ENCODE results near the gene DEDD2. TPM values are rescaled to one million over a fixed set of nuclear protein-coding genes. Genes with fewer than 3 reads are reported as not detected.
"Not testable (repeated sequence)": the region's sequence is repeated elsewhere in the genome, so short reads cannot be mapped to it uniquely, and the experiment has no call there.

DEDD2 gene, protein sequence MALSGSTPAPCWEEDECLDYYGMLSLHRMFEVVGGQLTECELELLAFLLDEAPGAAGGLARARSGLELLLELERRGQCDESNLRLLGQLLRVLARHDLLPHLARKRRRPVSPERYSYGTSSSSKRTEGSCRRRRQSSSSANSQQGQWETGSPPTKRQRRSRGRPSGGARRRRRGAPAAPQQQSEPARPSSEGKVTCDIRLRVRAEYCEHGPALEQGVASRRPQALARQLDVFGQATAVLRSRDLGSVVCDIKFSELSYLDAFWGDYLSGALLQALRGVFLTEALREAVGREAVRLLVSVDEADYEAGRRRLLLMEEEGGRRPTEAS
- total RNA-seq: 10 to 100 TPM; 35.8 to 40.7 TPM

DNA sequence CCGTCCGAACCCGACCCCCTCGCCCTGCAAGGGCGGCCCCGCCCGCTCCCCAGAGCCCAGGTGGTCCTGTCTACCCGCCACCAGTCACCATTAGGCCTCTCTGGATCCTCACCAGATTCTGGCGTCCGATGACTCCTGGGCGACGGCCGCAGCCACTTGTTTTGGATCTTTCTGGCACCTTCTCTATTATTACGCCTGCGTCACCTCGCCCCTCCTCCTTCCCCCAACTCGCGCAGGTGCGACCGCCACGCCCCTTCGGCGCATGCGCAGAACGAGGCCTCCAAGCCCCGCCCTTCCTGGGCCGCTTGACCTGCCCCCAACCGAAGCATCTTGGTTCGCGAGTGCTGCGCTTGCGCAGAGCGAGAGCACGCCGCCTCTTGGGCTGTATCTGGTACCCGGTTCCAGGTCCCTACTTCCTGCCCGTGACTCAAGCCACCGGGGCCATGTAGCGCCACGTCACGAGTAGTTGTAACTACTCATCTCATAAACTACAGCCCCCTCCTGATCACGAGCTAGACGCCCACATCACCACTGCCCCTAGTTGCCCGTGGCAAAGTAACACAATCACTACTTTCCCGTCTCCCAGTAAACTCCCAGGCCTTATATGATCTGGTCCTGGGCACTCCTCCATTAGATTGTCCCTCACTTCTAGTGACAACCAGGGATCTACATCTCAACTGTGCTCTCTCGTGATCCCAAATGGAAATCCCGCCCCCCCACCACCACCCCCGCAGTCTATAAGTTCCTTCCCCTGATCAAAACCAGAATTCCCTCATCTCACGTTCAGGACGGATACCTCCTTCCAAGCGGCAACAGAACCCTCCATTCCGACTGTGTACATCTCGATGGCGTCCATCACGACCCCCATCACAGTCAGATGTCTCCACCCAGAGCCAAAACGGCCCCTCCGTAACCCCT is at the start of gene DEDD2:
Gene DEDD2, minus strand, starts transcription at position 158 of the 918 bp plus-strand sequence. CDS start 670 bp downstream, outside the sequence.
- Mint-ChIP-seq H3K27me3 (no peaks in the 10 kb centered on the region), H3K4me1 (peaks cover 83% of the 10 kb centered on the region), H3K27ac (peak within 1 kb of the TSS; percentile 94), H3K36me3 (peaks cover 30% of the 10 kb centered on the region), H3K9me3 (ENCODE audit: low read depth) (no peaks in the 10 kb centered on the region), H3K4me3 (peak within 1 kb of the TSS; percentile 81)
- peak; percentile 82 for ATAC-seq
- CTCF ChIA-PET: interaction anchor here (1.0 to 4.7 kb wide), 10 partner anchors 17 to 107 kb away, joined by 3 to 39 read pairs (median 6); partner anchors contain the start of genes GSK3A and POU2F2
- DNase-seq: peak; percentile 100

DNA sequence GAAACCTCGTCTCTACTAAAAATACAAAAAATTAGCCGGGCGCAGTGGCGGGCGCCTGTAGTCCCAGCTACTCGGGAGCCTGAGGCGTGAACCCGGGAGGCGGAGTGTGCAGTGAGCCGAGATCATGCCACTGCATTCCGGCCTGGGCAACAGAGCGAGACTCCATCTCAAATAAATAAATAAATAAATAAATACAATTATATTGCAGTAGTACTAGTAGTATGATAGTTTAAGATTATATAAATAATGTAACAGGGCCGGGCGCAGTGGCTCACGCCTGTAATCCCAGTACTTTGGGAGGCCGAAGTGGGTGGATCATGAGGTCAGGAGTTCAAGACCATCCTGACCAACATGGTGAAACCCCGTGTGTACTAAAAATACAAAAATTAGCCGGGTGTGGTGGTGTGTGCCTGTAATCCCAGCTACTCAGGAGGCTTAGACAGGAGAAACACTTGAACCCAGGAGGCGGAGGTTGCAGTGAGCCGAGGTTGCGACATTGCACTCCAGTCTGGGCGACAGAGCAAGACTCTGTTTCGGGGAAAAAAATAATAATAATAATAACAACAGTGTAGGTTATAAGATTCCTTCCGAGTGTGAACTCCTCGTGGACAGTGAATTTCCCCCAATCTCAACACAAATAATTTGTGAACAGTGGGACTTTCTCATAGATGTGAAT is 49.6 kb upstream of the DEDD2 start:
- H3K4me1 Mint-ChIP-seq: peaks cover 32% of the 10 kb centered on the region
- not testable (repeated sequence) for H3K27ac Mint-ChIP-seq; H3K9me3 Mint-ChIP-seq (ENCODE audit: low read depth); H3K4me3 Mint-ChIP-seq; ATAC-seq; DNase-seq; H3K27me3 Mint-ChIP-seq; H3K36me3 Mint-ChIP-seq
- CTCF ChIA-PET: interaction anchor here (1.2 to 2.2 kb wide), 3 partner anchors 12 to 22 kb away, joined by 3 to 10 read pairs (median 6); no protein-coding TSS in a partner anchor

DNA sequence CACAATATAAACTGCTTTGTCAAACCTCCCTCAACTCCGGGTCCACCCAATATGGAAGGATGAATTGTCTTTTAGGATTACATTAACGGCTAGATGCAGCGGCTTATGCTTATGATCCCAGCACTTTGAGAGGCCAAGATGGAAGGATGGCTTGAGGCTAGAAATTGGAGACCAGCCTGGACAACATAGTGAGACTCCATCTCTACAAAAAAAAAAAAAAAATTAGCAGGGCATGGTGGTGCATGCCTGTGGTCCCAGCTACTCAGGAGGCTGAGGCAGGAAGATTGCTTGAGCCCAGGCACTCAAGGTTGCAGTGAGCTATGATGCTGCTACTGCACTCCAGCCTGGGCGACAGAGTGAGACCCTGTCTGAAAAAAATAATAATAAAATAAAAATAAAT is 48.6 kb upstream of the DEDD2 start:
- CTCF ChIA-PET: interaction anchor here (1.2 to 2.2 kb wide), 3 partner anchors 13 to 21 kb away, joined by 3 to 10 read pairs (median 6); no protein-coding TSS in a partner anchor
- H3K36me3 Mint-ChIP-seq; H3K27ac Mint-ChIP-seq; H3K27me3 Mint-ChIP-seq; DNase-seq; ATAC-seq; H3K4me3 Mint-ChIP-seq; H3K9me3 Mint-ChIP-seq (ENCODE audit: low read depth): not testable (repeated sequence)
- H3K4me1 Mint-ChIP-seq: peaks cover 32% of the 10 kb centered on the region

DNA sequence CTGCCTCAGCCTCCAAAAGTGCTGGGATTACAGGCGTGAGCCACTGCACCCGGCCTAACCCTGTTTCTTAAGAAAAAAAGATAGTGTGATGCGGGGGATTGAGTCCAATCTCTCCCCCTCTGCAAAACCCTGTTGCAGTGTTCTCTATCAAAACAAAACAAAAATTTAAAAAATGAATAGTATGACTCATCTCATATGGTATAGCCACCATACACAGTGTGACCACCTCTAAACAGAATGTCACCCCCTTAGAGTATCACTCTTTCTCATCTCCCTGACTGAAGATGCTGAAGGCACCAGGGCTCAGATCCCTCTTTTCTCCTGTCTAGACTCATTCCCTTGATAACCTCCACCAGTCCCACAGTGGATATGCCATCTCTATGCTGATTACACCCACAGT is 44.3 kb upstream of the DEDD2 start:
- Mint-ChIP-seq H3K4me3 (no peak overlapping the region), H3K27me3 (peaks cover 5% of the 10 kb centered on the region), H3K9me3 (ENCODE audit: low read depth) (no peaks in the 10 kb centered on the region), H3K36me3 (no peaks in the 10 kb centered on the region), H3K4me1 (peaks cover 11% of the 10 kb centered on the region), H3K27ac (no peak overlapping the region)
- DNase-seq (no peak), ATAC-seq (peak; percentile 69)
- CTCF ChIA-PET: interaction anchor here (0.8 to 1.1 kb wide), 2 partner anchors 9 to 18 kb away, joined by 3 read pairs; no protein-coding TSS in a partner anchor

DNA sequence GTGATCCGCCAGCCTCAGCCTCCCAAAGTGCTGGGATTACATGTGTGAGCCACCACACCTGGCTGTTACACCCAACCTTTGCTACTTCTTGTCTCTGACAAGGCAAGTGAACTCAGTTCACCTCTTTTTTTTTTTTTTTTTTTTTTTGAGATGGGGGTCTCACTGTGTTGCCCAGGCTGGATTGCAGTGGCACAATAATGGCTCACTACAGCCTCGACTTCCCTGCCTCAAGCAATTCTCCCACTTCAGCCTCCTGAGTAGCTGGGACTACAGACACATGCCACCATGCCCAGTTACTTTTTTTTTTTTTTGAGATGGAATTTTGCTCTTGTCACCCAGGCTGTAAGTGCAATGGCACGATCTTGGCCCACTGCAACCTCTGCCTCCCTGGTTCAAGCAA is 40.4 kb upstream of the DEDD2 start:
- H3K9me3 Mint-ChIP-seq (ENCODE audit: low read depth); DNase-seq; H3K4me3 Mint-ChIP-seq; ATAC-seq; H3K36me3 Mint-ChIP-seq; H3K27ac Mint-ChIP-seq: not testable (repeated sequence)
- Mint-ChIP-seq H3K4me1 (peaks cover 19% of the 10 kb centered on the region), H3K27me3 (peaks cover 11% of the 10 kb centered on the region)
- CTCF ChIA-PET: interaction anchor here (0.7 to 2.0 kb wide), 6 partner anchors 13 to 911 kb away, joined by 3 to 8 read pairs (median 4); no protein-coding TSS in a partner anchor

DNA sequence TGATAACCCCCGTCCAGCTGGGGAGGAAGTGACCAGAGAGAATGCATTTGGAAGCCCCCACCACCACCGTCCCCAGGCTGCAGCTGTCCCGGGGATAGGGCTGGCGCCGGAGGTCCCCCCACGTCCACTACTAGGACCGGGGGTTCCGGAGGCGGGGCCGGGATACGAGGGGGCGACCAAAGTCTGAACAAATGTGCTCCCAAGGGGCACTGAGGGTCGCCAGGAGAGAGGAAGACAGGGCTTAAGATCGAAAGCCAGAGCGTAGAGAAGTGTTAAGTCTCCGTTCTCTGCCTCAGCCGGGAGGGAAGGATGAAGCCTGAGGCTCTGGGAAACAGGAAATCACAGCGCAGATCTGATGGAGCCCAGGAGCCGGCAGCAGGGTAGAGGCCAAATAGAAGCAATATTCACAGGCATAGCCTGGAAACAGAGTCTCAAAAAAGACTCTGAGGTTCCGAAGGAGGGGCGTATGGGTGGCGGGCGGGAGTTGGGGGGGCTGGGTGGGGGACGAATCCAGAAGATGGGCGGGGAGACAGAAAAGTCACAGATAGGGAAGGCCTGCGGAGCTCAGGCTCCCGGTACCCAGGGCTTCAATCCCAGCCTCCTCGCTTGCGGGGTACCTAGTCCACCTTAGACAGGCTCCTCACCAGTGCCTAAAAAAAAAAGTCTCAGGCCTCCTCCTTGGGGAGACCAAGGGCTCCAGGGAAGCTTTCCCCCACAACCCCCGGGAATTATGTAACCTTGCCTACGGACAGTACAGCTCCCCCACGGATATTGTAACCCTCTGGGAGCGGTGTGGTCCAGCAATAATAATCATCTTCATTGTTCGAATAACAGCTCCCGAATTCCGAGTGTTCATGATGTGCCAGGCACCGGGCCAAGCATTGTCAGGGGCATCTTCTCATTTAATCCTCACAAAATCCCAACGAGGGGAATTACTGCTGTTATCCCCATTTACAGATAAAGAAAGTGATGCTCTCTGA is 38.6 kb upstream of the DEDD2 start:
- H3K27ac Mint-ChIP-seq: no peak overlapping the region
- peaks cover 2% of the 10 kb centered on the region for H3K36me3 Mint-ChIP-seq
- no peaks in the 10 kb centered on the region for H3K9me3 Mint-ChIP-seq (ENCODE audit: low read depth)
- DNase-seq (peak; percentile 46), ATAC-seq (no peak)
- peak overlapping the region; percentile 40 for H3K4me3 Mint-ChIP-seq
- H3K27me3 Mint-ChIP-seq: peaks cover 8% of the 10 kb centered on the region
- CTCF ChIA-PET: interaction anchor here (1.4 to 1.9 kb wide), 2 partner anchors 11 to 23 kb away, joined by 5 to 7 read pairs; no protein-coding TSS in a partner anchor
- peaks cover 23% of the 10 kb centered on the region for H3K4me1 Mint-ChIP-seq

DNA sequence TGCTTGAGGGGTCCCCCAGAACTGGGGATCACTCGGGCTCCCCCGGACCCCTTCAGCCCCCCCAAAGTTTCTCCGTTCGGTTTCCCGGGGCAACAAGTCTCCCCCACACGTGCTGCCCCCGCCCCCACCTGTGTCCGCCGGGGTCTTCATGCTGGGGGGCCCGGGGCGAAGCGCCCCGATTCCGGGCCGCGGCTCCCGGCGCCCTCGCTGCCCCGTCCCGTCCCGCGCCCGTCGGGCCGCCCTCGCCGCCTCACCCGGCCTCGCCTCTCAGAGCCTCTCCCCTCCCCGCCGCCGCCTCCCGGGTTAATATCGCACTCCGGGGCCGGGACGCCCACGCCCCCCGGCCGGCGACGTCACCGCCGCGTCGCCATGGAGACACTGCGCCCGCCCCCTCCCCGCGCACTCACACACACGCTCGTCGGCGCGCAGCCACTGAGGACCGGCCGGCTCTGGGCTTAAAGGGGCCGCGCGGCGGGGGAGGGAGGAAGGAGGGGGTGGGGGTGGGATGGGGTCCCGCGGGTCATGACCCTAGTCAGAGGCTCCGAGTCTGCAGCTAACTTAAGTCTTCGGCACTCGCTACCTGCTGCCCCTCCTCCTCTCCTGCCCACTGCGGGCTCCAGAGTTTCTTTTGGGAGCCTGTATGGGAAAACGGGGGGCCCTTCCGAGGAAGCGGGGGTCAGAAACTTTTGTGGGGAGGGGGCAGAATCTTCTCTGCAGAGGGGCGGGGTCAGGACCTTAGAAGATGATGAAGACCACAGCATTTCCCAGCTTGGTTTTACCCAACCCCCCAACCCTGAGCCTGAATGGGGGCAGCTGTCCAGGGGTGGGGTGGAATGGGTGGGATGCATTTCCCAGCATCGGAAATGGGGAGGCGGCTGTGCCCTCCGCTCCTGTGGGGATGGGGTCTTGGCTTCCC is 37.6 kb upstream of the DEDD2 start, which contains the start of gene ERF:
Gene ERF, minus strand, starts transcription at position 279 of the 916 bp plus-strand sequence. Its CDS starts 129 bp downstream, at position 150.
- Mint-ChIP-seq H3K9me3 (ENCODE audit: low read depth) (no peaks in the 10 kb centered on the region), H3K4me1 (peaks cover 29% of the 10 kb centered on the region), H3K4me3 (peak within 1 kb of the TSS; percentile 68), H3K36me3 (peaks cover 2% of the 10 kb centered on the region), H3K27ac (peak within 1 kb of the TSS; percentile 76), H3K27me3 (peaks cover 8% of the 10 kb centered on the region)
- CTCF ChIA-PET: interaction anchor here (1.4 to 1.9 kb wide), 2 partner anchors 11 to 24 kb away, joined by 5 to 7 read pairs; no protein-coding TSS in a partner anchor
- DNase-seq (peak; percentile 91), ATAC-seq (peak; percentile 76)

DNA sequence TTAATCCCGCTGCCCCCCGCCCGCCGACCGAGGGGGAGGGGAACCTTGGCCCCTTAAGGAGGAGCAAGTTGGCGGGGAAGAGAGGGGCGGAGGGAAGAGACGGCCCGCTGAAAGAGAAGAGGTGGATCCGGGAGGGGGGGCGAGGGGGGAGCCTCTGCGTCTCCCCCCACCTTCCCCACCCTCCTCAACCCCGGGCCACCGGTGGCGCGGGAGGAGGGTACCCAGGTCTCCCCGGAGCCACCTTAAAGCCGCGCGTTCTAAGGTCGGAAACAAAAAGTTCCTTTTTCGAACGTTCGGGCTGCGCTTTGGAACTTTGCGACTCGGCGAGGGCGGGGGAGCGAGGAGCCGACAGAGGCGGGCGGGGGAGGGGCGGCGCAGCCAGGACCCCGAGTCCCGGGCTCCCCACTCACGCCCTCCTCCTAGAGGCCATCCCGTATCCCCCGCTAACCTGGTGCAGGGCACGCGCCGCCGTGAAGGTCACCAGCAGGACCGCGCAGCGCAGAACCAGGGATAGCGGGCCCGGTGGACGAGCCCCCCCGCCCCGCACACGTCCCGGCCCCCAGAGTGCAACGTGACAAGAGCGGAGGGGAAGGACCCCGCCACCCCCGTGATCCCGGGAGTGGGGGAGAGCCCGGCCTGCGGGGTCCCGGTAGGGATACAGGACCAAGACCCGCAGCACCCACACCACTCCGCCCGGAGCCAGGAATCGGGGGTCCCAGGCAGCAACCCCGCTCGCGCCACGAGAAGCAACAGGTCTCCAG is 36.8 kb upstream of the DEDD2 start:
- peak overlapping the region; percentile 72 for H3K27ac Mint-ChIP-seq
- ATAC-seq (peak; percentile 31), DNase-seq (peak; percentile 82)
- CTCF ChIA-PET: no interaction called here
- H3K4me1 Mint-ChIP-seq: peaks cover 29% of the 10 kb centered on the region
- H3K4me3 Mint-ChIP-seq: peak overlapping the region; percentile 68
- peaks cover 5% of the 10 kb centered on the region for H3K36me3 Mint-ChIP-seq
- H3K9me3 Mint-ChIP-seq (ENCODE audit: low read depth): no peaks in the 10 kb centered on the region
- H3K27me3 Mint-ChIP-seq: peaks cover 8% of the 10 kb centered on the region

DNA sequence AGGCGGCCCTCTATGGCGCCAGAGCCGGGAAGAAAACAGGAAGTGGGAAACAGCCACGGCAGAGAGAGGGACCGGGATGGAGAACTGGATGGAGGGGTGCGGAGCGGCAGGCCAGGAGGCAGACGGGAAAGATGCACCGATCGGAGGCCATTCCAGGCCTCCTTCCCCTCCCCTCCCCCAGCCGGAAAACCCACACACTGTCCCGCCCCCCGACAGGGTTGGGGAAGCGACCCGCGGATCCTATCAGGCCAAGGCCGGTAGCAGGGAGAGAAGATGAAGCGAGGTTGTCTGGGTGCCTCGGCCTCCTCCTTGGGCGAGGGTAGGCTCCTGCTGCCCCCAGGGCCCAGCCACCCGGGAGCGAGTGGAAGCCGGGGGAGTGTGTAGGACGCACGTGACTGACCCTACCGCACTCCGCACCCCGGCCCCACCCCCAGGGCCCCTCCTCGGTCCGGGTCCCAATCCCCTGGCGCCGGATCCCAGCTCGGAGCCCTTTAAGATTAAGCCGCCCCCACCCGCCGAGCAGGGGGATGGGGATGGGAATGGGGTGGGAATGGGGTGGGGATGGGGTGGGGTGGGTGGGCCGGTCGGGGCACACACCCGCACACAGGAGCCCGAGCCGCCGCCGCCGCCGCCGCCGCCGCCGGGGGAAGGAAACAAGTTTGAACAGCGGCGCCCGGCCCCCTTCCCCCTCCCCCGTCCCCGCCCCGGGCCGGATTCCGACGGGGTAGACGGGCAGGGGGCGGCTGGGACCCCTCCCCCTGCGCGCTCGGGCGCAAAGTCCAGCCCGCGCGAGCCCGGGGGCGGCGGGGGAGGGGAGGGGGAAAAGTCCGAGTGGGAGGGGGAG is 36.0 kb upstream of the DEDD2 start:
- peak overlapping the region; percentile 82 for H3K4me3 Mint-ChIP-seq
- CTCF ChIA-PET: interaction anchor here (1.3 kb wide), 1 partner anchor 43 kb away, joined by 3 read pairs; no protein-coding TSS in a partner anchor
- peaks cover 5% of the 10 kb centered on the region for H3K36me3 Mint-ChIP-seq
- DNase-seq (peak; percentile 79), ATAC-seq (peak; percentile 33)
- H3K27ac Mint-ChIP-seq: peak overlapping the region; percentile 88
- H3K9me3 Mint-ChIP-seq (ENCODE audit: low read depth): no peaks in the 10 kb centered on the region
- H3K27me3 Mint-ChIP-seq: peaks cover 8% of the 10 kb centered on the region
- peaks cover 29% of the 10 kb centered on the region for H3K4me1 Mint-ChIP-seq

Data from activated CD8-positive, alpha-beta memory T cell treated with anti-CD3 and anti-CD28 coated beads, Interleukin-2, amount 10 ng/mL, durations not matched to agents 7 days and 5 days (primary cell).